ENCODE measurements around the gene ZFP90.
A peak's percentile ranks its signal among the peaks of the same experiment; 100 is the strongest.
"Not testable (repeated sequence)": the region's sequence is repeated elsewhere in the genome, so short reads cannot be mapped to it uniquely, and the experiment has no call there.

Gene ZFP90

DNA sequence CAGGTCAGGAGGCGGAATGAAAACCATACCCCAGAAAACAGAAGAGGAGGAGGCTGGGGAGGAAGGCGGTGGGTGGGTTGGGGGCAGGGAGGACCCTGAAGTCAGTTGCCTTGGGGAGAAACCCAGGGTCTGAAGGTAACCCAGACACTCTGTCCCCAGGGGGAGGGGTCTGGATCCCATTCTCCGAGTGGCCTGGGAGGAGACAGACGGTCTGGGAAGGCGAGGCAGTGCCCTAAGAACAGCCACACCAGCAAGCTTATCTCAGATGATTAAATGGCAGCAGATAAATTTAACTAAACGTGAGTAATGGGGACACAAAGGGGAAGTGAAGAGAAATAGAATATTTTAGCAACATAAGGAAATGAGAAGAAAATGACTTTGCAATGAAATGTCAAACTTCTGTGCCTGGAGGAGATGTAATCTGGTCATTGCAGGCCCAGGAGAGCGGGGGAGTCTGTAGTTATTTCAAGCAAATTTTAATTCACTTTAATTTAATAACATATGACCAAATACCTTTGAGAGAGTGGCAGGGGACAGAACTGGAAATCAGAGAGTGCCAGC, 21.4 kb upstream of the ZFP90 start:
- no peak for DNase-seq (ENCODE audit: low read depth)

DNA sequence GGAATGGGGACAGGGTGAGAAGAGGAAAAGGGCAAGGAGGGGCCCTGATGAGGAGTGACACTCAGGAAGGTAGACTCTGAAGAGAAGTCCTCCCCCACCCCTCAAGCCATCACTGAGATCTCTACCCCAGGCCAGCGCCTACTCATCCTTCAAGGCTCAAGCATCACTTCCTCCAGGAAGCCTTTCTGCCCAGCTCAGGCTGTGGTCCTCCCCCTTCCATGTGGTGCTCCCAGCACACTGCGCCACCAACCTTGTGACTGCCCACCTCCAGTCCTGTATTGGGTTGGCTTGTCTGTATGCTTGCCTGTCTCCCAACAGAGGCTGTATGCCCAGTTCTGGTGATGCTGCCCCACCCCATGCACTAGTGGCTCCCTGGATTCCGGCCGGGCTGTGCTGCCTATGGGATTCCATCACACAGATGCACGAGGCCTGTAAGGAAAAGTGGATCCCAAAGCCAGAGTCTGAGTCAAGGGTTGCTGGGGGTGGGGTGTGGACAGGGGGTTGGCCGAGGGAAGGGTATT, 19.8 kb upstream of the ZFP90 start:
- no peak for DNase-seq (ENCODE audit: low read depth)

DNA sequence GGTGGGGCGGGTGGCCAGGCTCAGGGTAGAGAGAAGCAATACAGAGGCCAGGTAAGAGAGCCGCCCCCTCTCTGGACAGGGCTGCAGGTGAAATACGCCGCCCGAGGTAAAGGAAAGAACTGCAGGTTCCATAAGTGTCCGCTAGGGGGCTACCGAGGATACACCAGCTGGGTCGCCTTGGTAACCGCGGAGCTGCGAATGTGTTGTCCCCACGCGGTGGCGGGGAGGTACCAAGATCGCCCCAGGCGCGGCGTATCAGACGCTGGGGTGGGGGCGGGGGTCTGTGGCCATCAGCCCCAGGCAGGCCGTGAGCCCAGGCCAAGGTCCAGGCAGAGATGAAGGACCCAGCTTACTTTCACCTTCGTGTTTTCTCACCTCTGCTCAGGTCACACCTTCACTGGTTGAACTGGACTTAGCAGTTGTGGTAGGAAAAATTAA, 18.4 kb upstream of the ZFP90 start:
- DNase-seq (ENCODE audit: low read depth): peak; percentile 65

DNA sequence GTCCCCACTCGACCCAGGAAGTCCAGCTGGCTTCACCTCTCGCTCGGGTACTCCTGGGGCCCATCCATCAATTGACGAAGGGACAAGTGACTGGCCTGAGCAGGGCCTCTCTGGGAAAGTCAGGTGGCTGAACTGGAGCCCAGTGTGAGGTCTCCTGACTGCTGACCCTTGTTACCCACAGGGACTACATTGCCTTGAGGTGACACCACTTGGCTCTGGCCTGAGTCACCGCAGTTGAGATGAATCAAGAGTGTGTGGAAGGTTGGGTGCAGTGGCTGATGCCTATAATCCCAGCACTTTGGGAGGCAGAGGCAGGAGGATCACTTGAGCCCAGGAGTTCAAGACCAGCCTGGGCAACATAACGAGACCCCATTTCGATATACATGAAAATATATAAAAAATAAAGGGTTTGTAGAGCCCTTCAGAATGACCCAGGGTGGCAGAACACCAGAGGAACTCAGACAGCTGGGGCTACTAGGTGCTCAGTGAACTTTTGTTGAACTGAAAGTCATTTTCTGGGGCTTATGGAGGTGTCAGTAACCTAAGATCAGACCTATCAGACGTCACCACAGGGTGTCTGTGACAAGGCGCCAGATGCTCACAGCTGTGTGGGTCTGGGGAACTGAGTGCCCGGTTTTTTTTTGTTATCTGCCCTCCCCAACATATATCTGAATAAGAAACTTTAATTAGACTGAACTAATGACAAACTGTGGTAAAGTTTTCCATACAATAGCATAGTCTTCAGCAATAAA, 14.8 kb upstream of the ZFP90 start:
- DNase-seq (ENCODE audit: low read depth): no peak

DNA sequence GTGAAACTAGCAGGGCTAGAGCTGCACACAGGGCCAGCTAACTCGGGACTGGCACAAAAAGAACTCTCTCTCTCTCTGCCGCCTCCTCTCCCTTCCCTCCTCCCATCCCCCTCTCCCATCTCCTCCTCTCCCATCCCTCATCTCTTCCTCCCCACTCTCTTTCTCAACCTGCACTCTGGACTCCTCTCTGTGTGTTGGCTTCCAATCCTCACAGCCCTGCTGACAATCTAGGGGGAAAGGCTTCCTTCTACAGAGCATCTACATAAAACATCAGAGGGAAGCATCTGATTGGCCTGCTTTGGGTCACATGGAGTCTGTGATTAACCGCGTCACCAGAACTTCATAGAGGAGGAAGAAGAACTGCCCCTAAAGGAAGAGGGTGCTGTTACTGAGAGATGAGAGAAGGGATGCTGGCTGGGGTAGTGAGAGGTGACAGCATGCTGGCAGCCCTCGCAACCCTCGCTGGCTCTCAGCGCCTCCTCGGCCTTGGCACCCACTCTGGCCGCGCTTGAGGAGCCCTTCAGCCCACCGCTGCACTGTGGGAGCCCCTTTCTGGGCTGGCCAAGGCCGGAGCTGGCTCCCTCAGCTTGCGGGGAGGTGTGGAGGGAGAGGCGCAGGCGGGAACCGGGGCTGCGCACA, 12.8 kb upstream of the ZFP90 start:
- DNase-seq (ENCODE audit: low read depth): no peak

DNA sequence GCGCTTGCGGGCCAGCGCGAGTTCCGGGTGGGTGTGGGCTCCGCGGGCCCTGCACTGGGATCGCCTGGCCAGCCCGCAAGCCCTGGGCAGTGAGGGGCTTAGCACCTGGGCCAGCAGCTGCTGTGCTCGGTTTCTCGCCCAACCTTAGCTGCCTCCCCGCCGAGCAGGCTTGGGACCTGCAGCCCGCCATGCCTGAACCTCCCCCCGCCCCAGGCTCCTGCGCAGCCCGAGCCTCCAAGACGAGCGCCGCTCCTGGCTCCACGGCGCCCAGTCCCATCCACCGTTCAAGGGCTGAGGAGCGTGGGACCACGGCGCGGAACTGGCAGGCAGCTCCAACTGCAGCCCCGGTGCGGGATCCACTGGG, 12.3 kb upstream of the ZFP90 start:
- DNase-seq (ENCODE audit: low read depth): no peak

DNA sequence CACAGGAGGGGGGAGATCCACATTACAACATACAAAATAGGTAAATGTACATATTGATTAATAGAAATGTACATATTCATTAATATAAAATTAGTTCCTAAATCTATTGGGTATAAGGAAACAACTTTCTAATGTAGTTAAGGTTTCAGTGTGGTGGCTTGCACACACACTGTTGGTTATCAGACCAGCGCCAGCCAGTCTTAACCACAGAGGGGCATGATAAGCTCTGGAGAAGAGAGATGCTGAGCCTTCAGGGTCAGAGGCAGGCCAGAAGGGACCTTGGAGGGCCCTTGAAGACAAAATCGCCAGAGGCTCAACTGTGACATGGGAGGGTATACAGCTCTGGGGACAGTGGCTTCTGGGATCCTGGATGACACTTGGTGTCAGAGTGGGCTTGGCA, 10.9 kb upstream of the ZFP90 start:
- DNase-seq (ENCODE audit: low read depth): no peak

DNA sequence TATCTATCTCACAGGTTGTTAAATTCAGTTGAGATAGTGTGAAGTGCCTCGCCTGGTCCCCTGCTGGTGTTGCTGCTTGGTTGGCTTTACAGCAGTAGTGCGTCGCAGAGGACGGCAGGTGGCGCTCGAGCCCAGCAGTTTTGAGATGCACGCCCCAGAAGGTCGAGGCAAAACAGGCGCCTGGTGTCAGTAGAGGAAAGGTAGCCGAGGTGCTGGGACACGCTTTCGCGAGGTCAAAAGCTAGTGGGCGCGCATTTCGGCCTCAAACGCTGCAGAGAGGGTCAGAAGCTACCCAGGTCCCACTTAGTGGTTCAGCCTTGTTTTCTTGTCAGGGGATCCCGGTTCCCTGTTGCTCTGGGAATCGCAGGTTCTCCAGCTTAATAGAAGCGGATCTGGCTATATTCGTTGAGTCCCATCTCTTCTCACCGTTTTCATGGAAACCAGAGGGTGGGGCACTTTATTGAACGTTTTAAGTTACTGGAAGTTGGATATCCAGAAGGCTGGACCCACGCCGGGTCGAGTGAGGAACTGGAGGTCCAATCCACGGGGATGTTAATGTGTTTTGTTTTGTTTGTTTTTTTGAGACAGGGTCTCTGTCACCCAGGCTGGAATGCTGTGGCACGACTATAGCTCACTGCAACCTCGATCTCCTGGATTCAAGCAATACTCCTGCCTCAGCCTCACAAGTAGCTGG, 10.3 kb upstream of the ZFP90 start:
- DNase-seq (ENCODE audit: low read depth): peak; percentile 72

DNA sequence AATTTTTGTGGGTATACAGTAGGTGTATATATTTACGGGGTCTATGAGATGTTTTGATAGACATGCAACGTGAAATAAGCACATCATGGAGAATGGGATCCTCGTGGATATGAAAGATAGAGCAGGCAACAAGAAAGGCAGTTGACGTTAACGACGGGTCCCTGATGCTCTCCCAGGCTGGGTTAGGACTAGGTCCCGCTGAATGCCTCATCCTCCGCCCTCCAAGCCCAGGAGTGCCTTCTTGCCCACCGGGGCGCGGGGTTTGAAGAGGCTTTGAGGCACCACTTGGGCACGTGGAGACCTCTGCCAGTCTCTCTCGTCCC, 9.5 kb upstream of the ZFP90 start:
- DNase-seq (ENCODE audit: low read depth): no peak

DNA sequence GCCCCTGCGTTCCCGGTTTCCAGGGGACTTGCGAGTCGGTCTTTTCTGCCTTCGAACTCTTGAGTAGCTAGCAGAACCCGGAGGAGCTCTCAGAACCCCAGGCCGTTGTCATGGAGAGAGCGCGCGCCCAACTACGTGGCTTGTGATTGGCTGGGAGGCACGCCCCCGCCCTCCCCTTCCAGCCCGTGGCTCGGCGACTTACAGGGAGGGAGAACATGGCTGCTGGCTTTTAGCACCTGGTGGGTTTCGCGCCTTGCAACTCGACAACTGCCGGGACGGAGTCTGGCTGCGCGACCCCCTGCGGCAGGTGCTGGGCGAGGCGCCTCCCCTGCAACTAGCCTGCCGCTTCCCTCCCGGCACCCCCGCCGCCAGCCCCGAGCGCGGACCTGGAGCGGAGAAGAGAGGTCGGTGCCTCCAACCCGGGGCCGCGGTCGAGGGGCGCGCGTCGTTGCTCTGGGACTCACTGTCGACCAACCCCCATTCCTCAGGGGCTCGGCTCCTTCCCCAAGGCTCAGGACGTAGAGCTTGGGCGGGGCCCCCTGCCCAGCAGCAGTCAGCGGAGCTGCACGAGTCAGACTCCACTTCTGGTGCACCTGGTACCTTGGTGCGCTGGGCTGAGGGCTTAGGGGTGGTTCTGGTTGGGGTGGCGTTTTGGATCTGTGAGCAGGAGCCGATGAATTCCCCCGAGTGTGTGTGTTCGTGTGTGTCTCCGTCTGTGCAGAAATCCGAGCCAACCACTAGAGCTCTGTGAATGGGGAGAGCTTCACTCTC, 9.0 kb upstream of the ZFP90 start:
- DNase-seq (ENCODE audit: low read depth): peak; percentile 81

DNA sequence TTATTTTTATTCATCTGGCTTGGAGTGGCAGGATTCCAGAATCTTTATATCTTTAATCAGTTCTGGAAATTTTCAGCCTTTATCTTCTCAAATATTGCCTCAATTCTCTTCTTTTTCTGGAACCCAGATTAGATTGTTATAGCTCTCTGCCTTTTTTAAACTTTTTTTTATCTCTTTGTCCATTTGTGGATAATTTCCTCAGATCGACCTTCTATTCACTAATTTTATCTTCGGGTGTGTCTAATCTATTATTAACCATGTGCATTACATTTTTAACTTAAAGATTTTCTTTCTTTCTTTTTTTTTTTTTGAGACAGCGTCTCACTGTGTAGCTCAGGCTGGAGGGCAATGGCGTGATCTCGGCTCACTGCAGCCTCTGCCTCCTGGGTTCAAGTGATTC, 5.2 kb upstream of the ZFP90 start:
- no peak for DNase-seq (ENCODE audit: low read depth)

DNA sequence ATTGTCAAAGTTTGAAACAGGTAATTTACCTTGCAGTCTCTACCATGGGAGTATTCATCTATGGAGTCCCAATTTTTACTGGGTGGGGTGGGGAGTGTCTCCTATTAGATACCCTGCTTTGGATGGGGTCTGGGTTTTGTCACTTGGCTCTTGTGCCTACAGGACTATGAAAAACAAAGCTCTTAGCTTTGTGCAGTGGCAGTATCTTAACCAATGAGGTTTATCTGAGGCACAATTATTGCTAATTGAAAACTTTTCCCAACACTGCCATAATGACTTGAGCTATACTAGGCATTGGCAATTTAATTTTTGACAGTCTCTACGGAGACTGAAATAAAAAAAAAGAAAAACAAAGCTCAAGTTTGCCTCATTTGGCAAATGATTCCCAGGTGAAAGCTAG, 3.8 kb upstream of the ZFP90 start:
- DNase-seq (ENCODE audit: low read depth): no peak

DNA sequence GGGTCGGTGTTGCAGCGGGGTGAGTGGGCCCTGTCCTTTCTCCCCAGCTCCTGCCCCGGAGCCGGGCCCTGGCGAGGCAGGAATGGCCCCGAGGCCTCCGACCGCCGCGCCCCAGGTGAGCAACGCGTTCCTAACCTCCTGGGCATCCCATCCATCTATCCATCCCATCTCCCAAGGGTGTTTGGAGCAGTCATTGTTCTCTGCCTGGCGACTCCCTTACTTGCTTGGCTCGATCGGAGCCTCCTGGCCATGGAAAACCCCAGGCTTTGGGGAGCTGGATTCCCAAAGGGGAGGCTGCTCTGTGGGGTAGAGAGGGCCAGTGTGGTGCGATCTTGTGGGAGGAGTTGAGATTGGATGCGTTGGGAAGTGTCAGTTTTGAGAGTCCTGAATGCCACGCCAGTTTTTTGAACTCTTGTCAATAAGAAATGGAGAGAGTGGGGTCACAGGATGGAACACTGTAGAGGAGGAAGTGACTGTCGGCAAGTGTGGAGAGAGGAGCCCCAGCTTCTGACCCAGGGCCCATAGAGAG, 684 bp downstream of the ZFP90 start:
- no peak for DNase-seq (ENCODE audit: low read depth)

DNA sequence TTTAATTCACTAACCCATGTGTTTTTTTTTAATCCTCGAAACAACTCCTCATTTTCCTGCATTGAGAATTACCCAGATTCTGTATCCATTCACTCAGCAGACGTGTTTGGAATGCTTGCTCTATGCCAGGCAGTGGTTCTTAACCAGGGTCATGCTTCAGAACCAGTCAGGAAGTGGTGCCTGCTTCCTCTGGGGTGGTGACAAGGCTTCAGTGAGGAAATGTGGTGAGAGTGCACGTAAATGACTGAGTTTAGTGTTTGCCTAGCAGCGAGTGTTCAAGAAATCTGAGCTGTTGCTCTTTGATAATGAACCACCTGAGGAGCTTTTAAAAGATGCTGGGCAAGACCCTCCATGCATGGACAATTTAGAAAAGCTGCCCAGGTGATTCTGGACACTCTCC, 9.9 kb downstream of the ZFP90 start:
- DNase-seq (ENCODE audit: low read depth): no peak

DNA sequence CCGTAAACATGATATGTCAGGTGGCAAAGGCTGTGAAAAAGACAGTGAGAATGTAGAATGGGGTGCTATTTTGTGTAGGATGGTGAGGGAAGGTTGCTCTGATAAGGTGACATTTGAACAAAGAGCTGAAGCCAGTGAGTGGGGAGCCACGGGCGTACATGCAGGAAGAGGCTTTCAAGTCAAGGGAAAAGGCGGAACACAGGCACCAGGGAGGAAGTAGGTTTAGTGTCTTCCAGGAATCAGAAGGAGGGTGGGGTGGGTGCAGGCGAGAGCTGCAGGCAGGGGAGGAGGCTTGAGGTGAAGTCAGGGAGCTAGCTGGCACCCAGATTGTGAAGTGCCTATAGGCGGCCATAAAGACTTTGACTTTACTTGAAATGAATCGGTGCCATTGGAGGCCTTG, 14.1 kb downstream of the ZFP90 start:
- no peak for DNase-seq (ENCODE audit: low read depth)

DNA sequence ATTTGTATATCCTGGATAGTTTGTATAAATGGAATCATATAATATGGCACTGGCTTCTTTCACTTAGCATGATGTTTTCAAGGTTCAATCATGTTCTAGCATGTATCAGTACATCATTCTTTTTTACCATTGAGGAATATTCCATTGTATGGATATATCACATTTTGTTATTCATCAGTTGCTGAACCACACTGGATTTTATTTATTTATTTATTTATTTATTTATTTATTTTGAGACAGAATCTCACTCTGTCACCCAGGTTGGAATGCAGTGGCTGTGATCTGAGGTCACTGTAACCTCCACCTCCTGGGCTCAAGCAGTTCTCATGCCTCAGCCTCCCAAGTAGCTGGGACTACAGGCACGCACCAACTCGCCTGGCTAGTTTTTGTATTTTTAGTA, 21.2 kb downstream of the ZFP90 start:
- DNase-seq (ENCODE audit: low read depth): not testable (repeated sequence)

DNA sequence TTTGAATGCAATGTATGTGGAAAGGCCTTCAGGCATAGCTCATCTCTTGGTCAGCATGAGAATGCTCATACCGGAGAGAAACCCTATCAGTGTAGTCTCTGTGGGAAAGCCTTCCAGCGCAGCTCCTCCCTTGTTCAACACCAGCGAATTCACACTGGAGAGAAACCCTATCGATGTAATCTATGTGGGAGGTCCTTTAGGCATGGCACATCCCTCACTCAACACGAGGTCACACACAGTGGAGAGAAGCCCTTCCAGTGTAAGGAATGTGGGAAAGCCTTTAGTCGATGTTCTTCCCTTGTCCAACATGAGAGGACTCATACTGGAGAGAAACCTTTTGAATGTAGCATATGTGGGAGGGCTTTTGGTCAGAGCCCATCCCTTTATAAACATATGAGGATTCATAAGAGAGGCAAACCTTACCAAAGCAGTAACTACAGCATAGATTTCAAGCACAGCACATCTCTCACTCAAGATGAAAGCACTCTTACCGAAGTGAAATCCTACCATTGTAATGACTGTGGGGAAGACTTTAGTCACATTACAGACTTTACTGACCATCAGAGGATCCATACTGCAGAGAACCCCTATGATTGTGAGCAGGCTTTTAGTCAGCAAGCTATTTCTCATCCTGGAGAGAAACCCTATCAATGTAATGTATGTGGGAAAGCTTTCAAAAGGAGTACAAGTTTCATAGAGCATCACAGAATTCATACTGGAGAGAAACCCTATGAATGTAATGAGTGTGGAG, 24.7 kb downstream of the ZFP90 start:
- no peak for DNase-seq (ENCODE audit: low read depth)

DNA sequence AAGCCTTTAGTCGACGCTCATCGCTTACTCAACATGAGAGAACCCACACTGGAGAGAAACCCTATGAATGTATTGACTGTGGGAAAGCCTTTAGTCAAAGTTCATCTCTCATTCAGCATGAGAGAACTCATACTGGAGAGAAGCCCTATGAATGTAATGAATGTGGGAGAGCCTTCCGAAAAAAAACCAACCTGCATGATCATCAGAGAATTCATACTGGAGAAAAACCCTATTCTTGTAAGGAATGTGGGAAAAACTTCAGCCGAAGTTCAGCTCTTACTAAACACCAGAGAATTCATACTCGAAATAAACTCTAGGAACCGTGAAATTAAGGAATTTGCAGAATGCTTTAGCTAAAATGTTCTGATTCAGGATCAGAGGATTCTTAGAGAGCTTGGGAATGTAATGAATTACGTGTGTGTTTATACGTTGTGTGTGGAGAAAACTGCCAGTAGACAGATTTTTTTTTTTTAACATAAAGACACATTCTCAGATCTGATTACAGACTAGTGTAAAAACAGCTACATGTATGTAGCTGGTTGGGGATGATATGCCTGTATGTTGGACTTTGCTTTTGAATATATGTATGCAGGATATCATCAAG, 25.4 kb downstream of the ZFP90 start:
- DNase-seq (ENCODE audit: low read depth): no peak

DNA sequence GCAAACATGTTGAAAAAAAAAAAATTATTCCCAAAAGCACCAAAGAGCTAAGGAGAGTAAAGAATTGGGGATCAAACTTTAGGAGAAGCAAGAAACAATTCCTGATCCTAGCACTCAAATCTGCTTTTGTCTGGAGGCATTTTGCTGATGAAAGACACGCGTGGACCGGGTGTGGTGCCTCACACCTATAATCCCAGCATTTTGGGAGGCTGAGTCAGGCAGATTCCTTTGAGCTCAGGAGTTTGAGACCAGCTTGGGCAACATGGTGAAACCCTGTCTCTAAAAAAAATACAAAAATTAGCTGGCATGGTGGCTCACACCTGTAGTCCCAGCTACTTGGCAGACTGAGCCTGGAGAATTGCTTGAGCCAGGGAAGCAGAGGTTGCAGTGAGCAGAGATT, 35.4 kb downstream of the ZFP90 start:
- DNase-seq (ENCODE audit: low read depth): no peak

DNA sequence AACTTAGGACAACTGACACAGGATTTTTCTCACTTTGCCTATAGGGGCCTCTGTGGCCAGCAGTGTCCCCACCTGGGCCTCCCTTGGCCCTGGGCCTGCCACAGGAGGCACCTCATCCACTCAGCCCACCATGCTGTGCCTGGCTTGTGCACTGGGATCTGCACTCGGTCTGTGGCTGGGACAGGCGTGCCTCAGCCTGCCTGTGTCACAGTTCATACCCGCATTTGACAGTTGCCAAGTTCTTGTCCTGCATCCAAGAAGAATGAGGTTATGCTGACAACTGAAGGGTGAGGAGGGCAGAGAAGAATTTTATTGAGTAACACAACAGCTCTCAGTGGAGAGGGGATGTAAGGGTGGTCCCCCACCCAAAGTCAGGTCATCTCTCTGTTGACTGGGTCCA, 36.0 kb downstream of the ZFP90 start:
- DNase-seq (ENCODE audit: low read depth): no peak

DNA sequence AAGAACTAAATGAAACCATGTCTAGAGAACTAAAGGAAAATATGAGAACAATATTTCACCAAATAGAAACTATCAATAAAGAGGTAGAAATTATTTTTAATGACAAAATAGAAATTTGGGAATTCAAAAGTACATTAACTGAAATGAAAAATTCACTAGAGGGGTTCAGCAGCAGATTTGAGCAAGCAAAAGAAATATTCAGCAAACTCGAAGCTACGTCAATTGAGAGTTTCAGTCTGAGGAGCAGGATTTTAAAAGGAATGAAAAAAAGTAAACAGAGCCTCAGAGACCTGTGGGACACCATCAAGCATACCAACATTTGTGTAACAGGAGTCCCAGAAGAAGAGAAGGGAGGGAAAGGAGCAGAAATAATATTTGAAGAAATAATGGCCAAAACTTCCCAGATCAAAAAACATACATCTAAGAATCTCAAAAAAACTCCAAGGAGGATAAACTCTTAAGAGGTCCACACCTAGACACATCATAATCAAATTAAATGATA, 38.3 kb downstream of the ZFP90 start:
- DNase-seq (ENCODE audit: low read depth): no peak

All from stimulated activated CD8-positive, alpha-beta memory T cell treated with anti-CD3 and anti-CD28 coated beads, Interleukin-12 subunit alpha, Interleukin-12 subunit beta, amount 100 ng/mL, for 4 hours (primary cell).